Activated CD4-positive, alpha-beta memory T cell treated with anti-CD3 and anti-CD28 coated beads, Interleukin-2, amount 10 ng/mL, durations not matched to agents 7 days and 5 days (primary cell): ENCODE results near the gene DCXR. TPM values are rescaled to one million over a fixed set of nuclear protein-coding genes. Genes with fewer than 3 reads are reported as not detected.
A peak's percentile ranks its signal among the peaks of the same experiment; 100 is the strongest.

Source experiments
- CTCF ChIA-PET: fragments of 350-600 bp; sonication (Branson Sonifier 250); formaldehyde crosslinking; loops from one replicate; lab custom pipeline; 2021; ENCODE audit warnings: antibody characterized with exemption, inconsistent platforms; lab: Charles Lee
- POLR2A ChIA-PET: fragments of 350-600 bp; sonication (Branson Sonifier 250); formaldehyde crosslinking; loops from one replicate; lab custom pipeline; 2021; ENCODE audit warnings: antibody characterized with exemption; lab: Charles Lee
- DNase-seq: peaks from one replicate; pipeline ENCODE4 v3.0.0-alpha.2; 2020
- H3K27ac Mint-ChIP-seq: one replicate; pipeline ENCODE4 v1.8.0; 2021; ENCODE audit warnings: mild to moderate bottlenecking, mixed read lengths
- H3K27me3 Mint-ChIP-seq: one replicate; pipeline ENCODE4 v1.8.0; 2021; ENCODE audit warnings: mixed read lengths
- H3K36me3 Mint-ChIP-seq: one replicate; pipeline ENCODE4 v1.8.0; 2021; ENCODE audit warnings: low read depth, mixed read lengths
- H3K4me1 Mint-ChIP-seq: one replicate; pipeline ENCODE4 v1.8.0; 2021; ENCODE audit warnings: mixed read lengths
- H3K4me3 Mint-ChIP-seq: one replicate; pipeline ENCODE4 v1.8.0; 2021; ENCODE audit warnings: mild to moderate bottlenecking, mixed read lengths
- H3K9me3 Mint-ChIP-seq: one replicate; pipeline ENCODE4 v1.8.0; 2021; ENCODE audit warnings: mixed read lengths
- total RNA-seq, 2 experiments: library from RNA; stranded (reverse); gene quantifications; one replicate each; pipeline ENCODE4 v1.2.3, GENCODE V29; 2021

DCXR gene
- total RNA-seq, 2 experiments from 2014 or later = 93.9 to 95.2 TPM

- H3K4me1 Mint-ChIP-seq = peaks cover 26% of the 10 kb centered on the region
- no peaks in the 10 kb centered on the region for H3K9me3 Mint-ChIP-seq
- no peak overlapping the region for H3K4me3 Mint-ChIP-seq
- CTCF ChIA-PET = interaction anchor here (0.8 to 2.3 kb wide), 15 partner anchors 8 to 518 kb away, joined by 3 to 16 read pairs (median 5); partner anchors contain the start of genes CCDC57 and DCXR
- DNase-seq = no peak
- POLR2A ChIA-PET = interaction anchor here (0.6 to 3.7 kb wide), 23 partner anchors 8 to 327 kb away, joined by 3 to 15 read pairs (median 3); partner anchors contain the start of genes ALYREF, ANAPC11, CENPX and DCXR
- H3K27me3 Mint-ChIP-seq = no peaks in the 10 kb centered on the region
- peaks cover 14% of the 10 kb centered on the region for H3K36me3 Mint-ChIP-seq
- H3K27ac Mint-ChIP-seq = no peak overlapping the region
Observed at GRCh38 chr17:82029990-82030469, 7.5 kb downstream of the DCXR start.

GRCh38 chr17:82029391-82029790 lies 8.1 kb downstream of the DCXR start:
- Mint-ChIP-seq H3K4me1 (peaks cover 28% of the 10 kb centered on the region), H3K4me3 (peak overlapping the region; percentile 34), H3K9me3 (no peaks in the 10 kb centered on the region), H3K36me3 (peaks cover 12% of the 10 kb centered on the region), H3K27me3 (no peaks in the 10 kb centered on the region), H3K27ac (no peak overlapping the region)
- no peak for DNase-seq
- CTCF ChIA-PET = interaction anchor here (1.3 to 2.3 kb wide), 5 partner anchors 8 to 134 kb away, joined by 3 to 16 read pairs (median 6); partner anchors contain the start of gene DCXR
- POLR2A ChIA-PET = interaction anchor here (1.1 to 3.7 kb wide), 10 partner anchors 8 to 327 kb away, joined by 3 to 15 read pairs (median 5); partner anchors contain the start of genes CENPX, DCXR and MRPL12

GRCh38 chr17:82028966-82029365 lies 8.5 kb downstream of the DCXR start:
- ChIA-PET CTCF (interaction anchor here (1.3 to 2.3 kb wide), 4 partner anchors 9 to 126 kb away, joined by 4 to 16 read pairs (median 10); partner anchors contain the start of gene DCXR), POLR2A (interaction anchor here (1.1 kb wide), 1 partner anchor 11 kb away, joined by 3 read pairs; no protein-coding TSS in a partner anchor)
- Mint-ChIP-seq H3K4me1 (peaks cover 33% of the 10 kb centered on the region), H3K36me3 (peaks cover 12% of the 10 kb centered on the region), H3K9me3 (no peaks in the 10 kb centered on the region), H3K27me3 (no peaks in the 10 kb centered on the region), H3K4me3 (no peak overlapping the region), H3K27ac (no peak overlapping the region)
- DNase-seq = no peak

GRCh38 chr17:82028246-82028645 lies 9.3 kb downstream of the DCXR start:
- peaks cover 36% of the 10 kb centered on the region for H3K4me1 Mint-ChIP-seq
- ChIA-PET POLR2A (no interaction called here), CTCF (interaction anchor here (1.4 kb wide), 1 partner anchor 9 kb away, joined by 7 read pairs; the partner anchor contains the start of gene DCXR)
- no peaks in the 10 kb centered on the region for H3K27me3 Mint-ChIP-seq
- peaks cover 12% of the 10 kb centered on the region for H3K36me3 Mint-ChIP-seq
- no peaks in the 10 kb centered on the region for H3K9me3 Mint-ChIP-seq
- no peak overlapping the region for H3K4me3 Mint-ChIP-seq
- no peak overlapping the region for H3K27ac Mint-ChIP-seq
- no peak for DNase-seq

GRCh38 chr17:82025401-82026107 lies 11.9 kb downstream of the DCXR start:
- H3K36me3 Mint-ChIP-seq = peaks cover 12% of the 10 kb centered on the region
- no peaks in the 10 kb centered on the region for H3K9me3 Mint-ChIP-seq
- DNase-seq = no peak
- no peaks in the 10 kb centered on the region for H3K27me3 Mint-ChIP-seq
- peaks cover 44% of the 10 kb centered on the region for H3K4me1 Mint-ChIP-seq
- ChIA-PET CTCF (interaction anchor here (1.5 kb wide), 1 partner anchor 12 kb away, joined by 7 read pairs; the partner anchor contains the start of gene DCXR), POLR2A (interaction anchor here (1.2 to 2.3 kb wide), 2 partner anchors 12 to 203 kb away, joined by 3 to 8 read pairs; partner anchors contain the start of genes DCXR and SLC16A3)
- peak overlapping the region; percentile 3 for H3K4me3 Mint-ChIP-seq
- H3K27ac Mint-ChIP-seq = no peak overlapping the region

- no peak overlapping the region for H3K4me3 Mint-ChIP-seq
- DNase-seq = no peak
- H3K36me3 Mint-ChIP-seq = peaks cover 12% of the 10 kb centered on the region
- no peaks in the 10 kb centered on the region for H3K27me3 Mint-ChIP-seq
- ChIA-PET POLR2A (interaction anchor here (2.2 kb wide), 1 partner anchor 46 kb away, joined by 5 read pairs; no protein-coding TSS in a partner anchor), CTCF (interaction anchor here (1.4 kb wide), 1 partner anchor 65 kb away, joined by 5 read pairs; no protein-coding TSS in a partner anchor)
- no peaks in the 10 kb centered on the region for H3K9me3 Mint-ChIP-seq
- no peak overlapping the region for H3K27ac Mint-ChIP-seq
- peaks cover 45% of the 10 kb centered on the region for H3K4me1 Mint-ChIP-seq
Observed at GRCh38 chr17:82024859-82025258, 12.6 kb downstream of the DCXR start.

GRCh38 chr17:82023447-82024241 lies 13.9 kb downstream of the DCXR start:
- H3K9me3 Mint-ChIP-seq = no peaks in the 10 kb centered on the region
- peaks cover 39% of the 10 kb centered on the region for H3K4me1 Mint-ChIP-seq
- H3K27me3 Mint-ChIP-seq = no peaks in the 10 kb centered on the region
- peak overlapping the region; percentile 82 for H3K4me3 Mint-ChIP-seq
- no peak for DNase-seq
- peak overlapping the region; percentile 35 for H3K27ac Mint-ChIP-seq
- H3K36me3 Mint-ChIP-seq = peaks cover 14% of the 10 kb centered on the region
- CTCF ChIA-PET = interaction anchor here (0.8 to 4.3 kb wide), 6 partner anchors 14 to 153 kb away, joined by 3 to 73 read pairs (median 6); partner anchors contain the start of genes ASPSCR1, DCXR, FASN and NOTUM
- POLR2A ChIA-PET = interaction anchor here (0.7 to 5.1 kb wide), 14 partner anchors 13 to 496 kb away, joined by 3 to 41 read pairs (median 4); partner anchors contain the start of genes ARHGDIA, DCXR, FASN and FOXK2

GRCh38 chr17:82022981-82023446 lies 14.5 kb downstream of the DCXR start, which contains the start of gene LRRC45:
Gene LRRC45 (plus strand): TSS chr17:82023305. CDS start chr17:82023644, 339 bp downstream.
- peak; percentile 100 for DNase-seq
- Mint-ChIP-seq H3K27me3 (no peaks in the 10 kb centered on the region), H3K4me3 (peak within 1 kb of the TSS; percentile 82), H3K4me1 (peaks cover 42% of the 10 kb centered on the region), H3K36me3 (peaks cover 17% of the 10 kb centered on the region), H3K9me3 (no peaks in the 10 kb centered on the region), H3K27ac (peak within 1 kb of the TSS; percentile 60)
- ChIA-PET POLR2A (interaction anchor here (0.6 to 5.1 kb wide), 17 partner anchors 8 to 496 kb away, joined by 3 to 41 read pairs (median 4); partner anchors contain the start of genes ARHGDIA, DCXR, FASN and FOXK2), CTCF (interaction anchor here (0.8 to 4.3 kb wide), 7 partner anchors 15 to 183 kb away, joined by 3 to 73 read pairs (median 5); partner anchors contain the start of genes ASPSCR1, DCXR, FASN and NOTUM)

GRCh38 chr17:82022310-82022980 lies 15.1 kb downstream of the DCXR start, which contains the start of gene CENPX:
Gene CENPX (minus strand): TSS chr17:82022878. CDS start chr17:82022861, 17 bp downstream.
- no peak for DNase-seq
- peak within 1 kb of the TSS; percentile 82 for H3K4me3 Mint-ChIP-seq
- peaks cover 39% of the 10 kb centered on the region for H3K4me1 Mint-ChIP-seq
- H3K27ac Mint-ChIP-seq = peak within 1 kb of the TSS; percentile 60
- H3K27me3 Mint-ChIP-seq = no peaks in the 10 kb centered on the region
- ChIA-PET POLR2A (interaction anchor here (0.6 to 5.1 kb wide), 14 partner anchors 9 to 319 kb away, joined by 3 to 41 read pairs (median 4); partner anchors contain the start of genes ARHGDIA, DCXR, FASN and MRPL12), CTCF (interaction anchor here (0.8 to 4.3 kb wide), 7 partner anchors 15 to 184 kb away, joined by 3 to 73 read pairs (median 5); partner anchors contain the start of genes ASPSCR1, DCXR, FASN and NOTUM)
- H3K9me3 Mint-ChIP-seq = no peaks in the 10 kb centered on the region
- H3K36me3 Mint-ChIP-seq = peaks cover 14% of the 10 kb centered on the region

- peaks cover 12% of the 10 kb centered on the region for H3K36me3 Mint-ChIP-seq
- ChIA-PET CTCF (interaction anchor here (1.1 to 4.3 kb wide), 5 partner anchors 14 to 184 kb away, joined by 3 to 73 read pairs (median 5); partner anchors contain the start of genes DCXR and NOTUM), POLR2A (interaction anchor here (1.6 to 5.1 kb wide), 7 partner anchors 9 to 319 kb away, joined by 4 to 41 read pairs (median 15); partner anchors contain the start of genes ARHGDIA, DCXR, FASN and MRPL12)
- peak overlapping the region; percentile 81 for H3K4me3 Mint-ChIP-seq
- no peaks in the 10 kb centered on the region for H3K27me3 Mint-ChIP-seq
- H3K27ac Mint-ChIP-seq = peak overlapping the region; percentile 60
- no peak for DNase-seq
- no peaks in the 10 kb centered on the region for H3K9me3 Mint-ChIP-seq
- H3K4me1 Mint-ChIP-seq = peaks cover 33% of the 10 kb centered on the region
Observed at GRCh38 chr17:82021900-82022309, 15.6 kb downstream of the DCXR start.
